Activated CD4-positive, CD25-positive, alpha-beta regulatory T cell treated with anti-CD3 and anti-CD28 coated beads, Interleukin-2, amount 50 U/mL, for 72 hours (primary cell): Measurements from ENCODE around the gene ZFYVE27.

ENCODE experiments used
- DNase-seq: peaks from one replicate; pipeline ENCODE4 v3.0.0; 2021

The ZFYVE27 gene

GRCh38 chr10:97752956-97753355 lies 16.0 kb downstream of the ZFYVE27 start:
- no peak for DNase-seq

- DNase-seq = no peak
These were observed 17.8 kb downstream of the ZFYVE27 start for GRCh38 chr10:97754726-97755125.

- no peak for DNase-seq
These were observed 18.8 kb downstream of the ZFYVE27 start for GRCh38 chr10:97755718-97756117.

GRCh38 chr10:97757471-97757870 lies 20.5 kb downstream of the ZFYVE27 start:
- DNase-seq = no peak

GRCh38 chr10:97759158-97759887 lies 22.4 kb downstream of the ZFYVE27 start:
- peak; percentile 53 for DNase-seq

GRCh38 chr10:97759946-97760345 lies 23.0 kb downstream of the ZFYVE27 start:
- no peak for DNase-seq

- DNase-seq = no peak
These were observed 23.7 kb downstream of the ZFYVE27 start for GRCh38 chr10:97760461-97761257.

GRCh38 chr10:97761331-97761865 lies 24.5 kb downstream of the ZFYVE27 start:
- DNase-seq = no peak

GRCh38 chr10:97762056-97762455 lies 25.1 kb downstream of the ZFYVE27 start:
- no peak for DNase-seq

GRCh38 chr10:97762816-97763215 lies 25.9 kb downstream of the ZFYVE27 start:
- no peak for DNase-seq

- no peak for DNase-seq
These were observed 26.5 kb downstream of the ZFYVE27 start for GRCh38 chr10:97763411-97763810.

GRCh38 chr10:97763947-97764346 lies 27.0 kb downstream of the ZFYVE27 start:
- DNase-seq = no peak

GRCh38 chr10:97764519-97764931 lies 27.6 kb downstream of the ZFYVE27 start:
- DNase-seq = no peak

GRCh38 chr10:97765201-97765600 lies 28.3 kb downstream of the ZFYVE27 start:
- DNase-seq = no peak

GRCh38 chr10:97766106-97766810 lies 29.3 kb downstream of the ZFYVE27 start:
- no peak for DNase-seq

- DNase-seq = no peak
These were observed 30.3 kb downstream of the ZFYVE27 start for GRCh38 chr10:97766996-97767924.

GRCh38 chr10:97768322-97769315 lies 31.7 kb downstream of the ZFYVE27 start:
- no peak for DNase-seq

GRCh38 chr10:97770255-97770654 lies 33.3 kb downstream of the ZFYVE27 start:
- DNase-seq = no peak

GRCh38 chr10:97771055-97771891 lies 34.3 kb downstream of the ZFYVE27 start:
- no peak for DNase-seq
